Stimulated activated CD8-positive, alpha-beta memory T cell treated with anti-CD3 and anti-CD28 coated beads, Interleukin-12 subunit alpha, Interleukin-12 subunit beta, amount 100 ng/mL, for 4 hours (primary cell): ENCODE results near the gene ZFTA.
A peak's percentile ranks its signal among the peaks of the same experiment; 100 is the strongest.
"Not testable (repeated sequence)": the region's sequence is repeated elsewhere in the genome, so short reads cannot be mapped to it uniquely, and the experiment has no call there.

ENCODE experiments used
- DNase-seq: peaks from one replicate; pipeline ENCODE4 v3.0.0-alpha.2; 2020; ENCODE audit warnings: low read depth

Gene ZFTA

GRCh38 chr11:63768237-63769041 lies at the start of gene ZFTA:
ZFTA (minus strand) TSS chr11:63768775; CDS start chr11:63768622, 153 bp downstream.
- peak; percentile 53 for DNase-seq

GRCh38 chr11:63817758-63818498 lies 49.4 kb upstream of the ZFTA start:
- no peak for DNase-seq

GRCh38 chr11:63816732-63817131 lies 48.2 kb upstream of the ZFTA start:
- DNase-seq: no peak

- no peak for DNase-seq
Observed at GRCh38 chr11:63816166-63816565, 47.6 kb upstream of the ZFTA start.

GRCh38 chr11:63814383-63814736 lies 45.8 kb upstream of the ZFTA start:
- DNase-seq: no peak

- no peak for DNase-seq
Observed at GRCh38 chr11:63813563-63814382, 45.2 kb upstream of the ZFTA start.

GRCh38 chr11:63813035-63813562 lies 44.5 kb upstream of the ZFTA start, which contains the start of gene SPINDOC:
SPINDOC (plus strand) TSS chr11:63813456; CDS start chr11:63813687, 231 bp downstream.
- DNase-seq: peak; percentile 56

- DNase-seq: no peak
Observed at GRCh38 chr11:63811522-63811921, 42.9 kb upstream of the ZFTA start.

GRCh38 chr11:63810383-63810782 lies 41.8 kb upstream of the ZFTA start:
- DNase-seq: not testable (repeated sequence)

- no peak for DNase-seq
Observed at GRCh38 chr11:63805844-63806415, 37.4 kb upstream of the ZFTA start.

- DNase-seq: no peak
Observed at GRCh38 chr11:63804259-63804658, 35.7 kb upstream of the ZFTA start.

GRCh38 chr11:63802637-63803414 lies 34.3 kb upstream of the ZFTA start:
- DNase-seq: no peak

GRCh38 chr11:63800921-63801320 lies 32.3 kb upstream of the ZFTA start:
- DNase-seq: no peak

- DNase-seq: no peak
Observed at GRCh38 chr11:63795066-63795465, 26.5 kb upstream of the ZFTA start.

- no peak for DNase-seq
Observed at GRCh38 chr11:63793161-63793560, 24.6 kb upstream of the ZFTA start.

- DNase-seq: no peak
Observed at GRCh38 chr11:63791495-63792167, 23.1 kb upstream of the ZFTA start.

GRCh38 chr11:63785823-63786222 lies 17.2 kb upstream of the ZFTA start:
- no peak for DNase-seq

GRCh38 chr11:63783925-63784592 lies 15.5 kb upstream of the ZFTA start:
- DNase-seq: no peak

- no peak for DNase-seq
Observed at GRCh38 chr11:63782749-63783148, 14.2 kb upstream of the ZFTA start.

- no peak for DNase-seq
Observed at GRCh38 chr11:63779039-63779438, 10.5 kb upstream of the ZFTA start.
